Measurements from ENCODE around the gene AMZ2.
"Not testable (repeated sequence)": the region's sequence is repeated elsewhere in the genome, so short reads cannot be mapped to it uniquely, and the experiment has no call there.

Gene AMZ2

GRCh38 chr17:68255151-68255550 is 7.3 kb downstream of the AMZ2 start:
- DNase-seq: no peak

GRCh38 chr17:68255731-68256538 is 8.1 kb downstream of the AMZ2 start:
- DNase-seq: peak; percentile 55

GRCh38 chr17:68256701-68257100 is 8.9 kb downstream of the AMZ2 start:
- DNase-seq: not testable (repeated sequence)

DNA sequence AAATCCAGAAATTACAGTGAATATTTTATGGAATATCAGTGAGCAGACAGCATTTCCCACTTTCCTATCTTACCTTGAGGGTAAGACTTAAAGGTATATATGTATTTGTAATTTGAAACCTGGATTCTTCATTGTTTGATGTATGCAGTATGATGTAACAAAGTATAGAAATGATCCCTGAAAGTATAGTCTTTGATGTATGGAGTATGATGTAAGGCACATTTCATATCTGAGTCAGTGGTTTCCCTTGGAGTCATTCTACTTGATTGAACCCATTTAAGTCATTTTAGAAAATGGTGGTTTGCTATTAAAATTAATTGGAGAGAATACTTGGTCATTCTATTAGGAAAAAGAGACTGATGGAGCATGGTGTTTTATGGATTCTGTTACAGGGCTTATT is 10.1 kb downstream of the AMZ2 start:
- DNase-seq: no peak

- not testable (repeated sequence) for DNase-seq
These were observed 11.2 kb downstream of the AMZ2 start for GRCh38 chr17:68258890-68259647.

- not testable (repeated sequence) for DNase-seq
These were observed 11.8 kb downstream of the AMZ2 start for GRCh38 chr17:68259648-68259951.

- DNase-seq: no peak
These were observed 12.4 kb downstream of the AMZ2 start for GRCh38 chr17:68260051-68260762.

DNA sequence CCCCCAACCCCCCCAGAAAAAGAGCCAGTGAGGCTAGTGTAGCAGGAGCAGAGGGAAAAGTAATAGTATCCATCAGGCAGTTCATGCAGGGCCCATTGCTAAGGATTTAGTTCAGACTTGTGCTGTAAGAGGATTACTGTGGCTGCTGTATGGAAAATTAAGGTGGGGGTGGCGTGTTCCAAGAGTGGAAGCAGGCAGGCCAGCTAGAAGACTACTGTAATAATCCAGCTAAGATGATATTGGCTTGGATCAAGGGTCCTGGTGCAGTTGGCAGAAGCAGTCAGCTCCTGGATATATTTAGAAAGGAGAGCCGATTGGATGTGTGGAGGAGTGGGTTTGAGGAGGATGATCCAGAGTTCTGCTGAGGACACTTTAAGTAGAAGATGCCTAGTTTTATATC is 14.6 kb downstream of the AMZ2 start:
- not testable (repeated sequence) for DNase-seq

- not testable (repeated sequence) for DNase-seq
These were observed 15.3 kb downstream of the AMZ2 start for GRCh38 chr17:68263101-68263681.

GRCh38 chr17:68265833-68266232 is 18.0 kb downstream of the AMZ2 start:
- DNase-seq: not testable (repeated sequence)

GRCh38 chr17:68273722-68274121 is 25.9 kb downstream of the AMZ2 start:
- DNase-seq: no peak

GRCh38 chr17:68276339-68276738 is 28.5 kb downstream of the AMZ2 start:
- not testable (repeated sequence) for DNase-seq

- DNase-seq: no peak
These were observed 30.0 kb downstream of the AMZ2 start for GRCh38 chr17:68277807-68278206.

GRCh38 chr17:68281965-68282364 is 34.1 kb downstream of the AMZ2 start:
- not testable (repeated sequence) for DNase-seq

GRCh38 chr17:68288375-68288774 is 40.5 kb downstream of the AMZ2 start:
- DNase-seq: no peak

- no peak for DNase-seq
These were observed 41.0 kb downstream of the AMZ2 start for GRCh38 chr17:68288804-68289203.

DNA sequence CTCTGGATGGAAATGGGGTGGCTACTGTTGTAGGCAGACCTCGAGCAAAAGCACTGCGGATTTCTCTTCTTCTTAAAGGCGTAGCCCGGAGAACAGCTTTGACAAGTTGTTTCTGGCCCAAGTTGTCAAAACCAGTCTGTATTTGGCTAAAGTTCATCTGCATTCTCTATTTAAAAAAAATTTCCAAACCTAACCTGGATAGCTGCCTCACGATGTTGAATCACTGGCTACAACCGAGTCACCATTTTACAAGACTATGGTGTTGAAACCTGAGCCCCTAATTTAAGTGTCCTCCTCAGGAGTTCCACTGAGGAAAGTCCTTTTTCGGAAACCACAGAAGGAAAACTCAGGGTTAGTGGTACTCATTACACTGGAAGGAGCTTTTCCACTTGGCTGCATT is 41.6 kb downstream of the AMZ2 start:
- no peak for DNase-seq

GRCh38 chr17:68289936-68290267 is 42.1 kb downstream of the AMZ2 start:
- DNase-seq: no peak

DNA sequence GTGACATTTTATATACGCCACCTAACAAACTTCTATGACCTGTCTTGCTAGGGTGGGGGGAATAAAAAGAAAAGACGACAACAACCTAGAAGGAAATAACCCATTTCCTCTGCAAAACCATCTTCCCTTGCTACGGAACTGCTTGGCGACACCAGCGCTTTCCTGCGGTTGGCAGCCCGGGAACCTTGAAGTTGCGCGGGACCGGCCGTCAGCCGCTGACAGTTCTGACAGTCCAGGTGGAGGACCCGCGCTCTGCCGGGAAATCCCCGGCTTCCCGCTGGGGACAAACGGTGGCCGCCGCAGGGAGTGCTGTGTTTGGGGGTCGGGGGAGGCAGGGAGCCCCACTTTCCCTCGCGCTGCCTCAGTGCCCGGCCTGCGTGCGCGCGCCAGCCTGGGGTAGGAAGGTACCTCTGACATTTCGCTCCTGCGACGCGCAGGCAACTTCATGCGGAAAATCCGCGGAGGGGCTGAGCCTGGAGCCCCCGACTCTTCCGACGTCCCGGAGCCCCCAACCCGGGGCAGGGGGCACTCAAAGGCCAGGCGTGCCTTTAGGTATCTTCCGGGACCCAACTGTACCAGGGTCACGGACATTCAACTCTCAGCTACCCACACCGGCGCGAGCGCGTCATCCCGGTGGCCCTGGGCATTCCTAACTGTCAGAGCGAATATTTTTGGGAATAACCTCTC is 42.6 kb downstream of the AMZ2 start:
- DNase-seq: no peak

GRCh38 chr17:68290955-68291835 is 43.4 kb downstream of the AMZ2 start, which contains the start of the genes ARSG and SLC16A6:
TSS of gene ARSG (plus strand) at chr17:68291495. CDS start at chr17:68307494, 15,999 bp downstream.
TSS of gene SLC16A6 (minus strand) at chr17:68291127. CDS start at chr17:68278320, 12,807 bp downstream.
- DNase-seq: peak; percentile 66

All from KG1 (cell line).